ENCODE results near the gene IPO13.
A peak's percentile ranks its signal among the peaks of the same experiment; 100 is the strongest.

IPO13 gene

GRCh38 chr1:43991200-43991475 is 44.4 kb downstream of the IPO13 start:
- DNase-seq = no peak

DNA sequence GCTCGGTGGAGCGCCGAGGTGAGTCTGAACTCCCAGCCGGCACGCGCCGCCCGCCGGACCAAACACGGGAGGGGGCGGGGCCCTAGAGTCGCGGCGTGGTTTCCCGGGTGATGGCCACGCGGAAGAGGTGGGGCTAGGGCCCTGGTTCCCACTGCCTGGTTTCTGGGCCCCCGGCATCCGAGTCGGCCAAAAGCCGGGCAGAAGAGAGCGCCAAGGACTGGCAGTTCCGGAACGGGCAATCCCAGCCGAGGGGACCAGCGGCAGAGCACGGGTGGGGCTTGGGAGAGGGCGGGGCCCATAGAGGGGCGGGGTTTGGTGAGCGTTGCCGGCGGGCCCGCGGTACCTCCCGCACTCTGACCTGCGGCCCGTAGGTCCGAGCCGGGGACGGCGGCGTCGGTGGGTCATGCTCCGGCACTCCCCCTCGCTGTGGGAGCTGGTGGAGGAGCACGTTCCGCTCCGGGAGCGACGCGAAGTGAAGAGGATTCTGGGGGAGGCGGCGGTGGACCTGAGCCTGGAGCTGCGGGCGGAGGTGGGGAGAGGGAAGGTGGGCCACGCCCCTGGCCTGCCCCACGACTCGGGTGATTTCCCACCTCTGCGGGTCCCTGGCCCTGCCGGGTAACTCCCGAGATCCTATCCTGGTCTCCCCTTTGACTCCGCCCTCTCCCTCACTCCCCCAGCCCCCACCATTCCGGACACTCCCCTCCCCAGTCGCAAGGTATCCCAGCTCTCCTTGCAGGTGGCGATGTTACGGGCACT is 44.9 kb downstream of the IPO13 start, which contains the start of gene CCDC24:
CCDC24 (plus strand) TSS at position 124 of the 756 bp plus-strand sequence; CDS start at position 404, 280 bp downstream.
- peak; percentile 86 for DNase-seq

GRCh38 chr1:43992232-43992995 is 45.7 kb downstream of the IPO13 start:
- no peak for DNase-seq

DNA sequence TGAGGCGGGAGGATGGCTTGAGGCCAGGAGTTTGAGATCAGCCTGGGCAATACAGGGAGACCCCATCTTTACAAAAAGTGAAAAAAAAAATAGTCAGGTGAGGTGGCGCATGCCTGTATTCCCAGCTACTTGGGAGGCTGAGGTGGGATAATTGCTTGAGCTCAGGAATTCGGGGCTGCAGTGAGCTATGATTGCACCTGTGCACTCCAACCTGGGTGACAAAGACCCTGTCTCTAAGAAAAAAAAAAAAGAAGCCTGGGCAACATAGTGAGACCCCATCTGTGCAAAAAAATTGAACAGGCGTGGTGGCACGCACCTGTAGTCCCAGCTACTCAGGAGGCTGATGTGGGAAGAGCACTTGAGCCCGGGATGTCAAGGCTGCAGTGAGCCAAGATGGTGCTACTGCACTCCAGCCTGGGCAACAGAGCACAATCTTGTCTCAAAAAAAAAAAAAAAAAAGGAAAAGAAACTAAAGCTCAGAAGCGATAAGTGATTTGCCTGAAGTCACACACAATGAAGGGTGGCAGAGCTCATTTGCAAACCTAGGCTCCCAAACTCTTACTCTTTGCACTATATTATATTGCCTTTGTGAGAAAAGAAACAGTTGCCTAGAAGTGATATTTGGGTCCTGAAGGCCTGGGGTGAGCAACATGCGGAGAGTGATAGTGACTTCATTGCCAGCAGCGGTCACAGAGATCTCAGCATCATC is 46.6 kb downstream of the IPO13 start:
- DNase-seq = no peak

DNA sequence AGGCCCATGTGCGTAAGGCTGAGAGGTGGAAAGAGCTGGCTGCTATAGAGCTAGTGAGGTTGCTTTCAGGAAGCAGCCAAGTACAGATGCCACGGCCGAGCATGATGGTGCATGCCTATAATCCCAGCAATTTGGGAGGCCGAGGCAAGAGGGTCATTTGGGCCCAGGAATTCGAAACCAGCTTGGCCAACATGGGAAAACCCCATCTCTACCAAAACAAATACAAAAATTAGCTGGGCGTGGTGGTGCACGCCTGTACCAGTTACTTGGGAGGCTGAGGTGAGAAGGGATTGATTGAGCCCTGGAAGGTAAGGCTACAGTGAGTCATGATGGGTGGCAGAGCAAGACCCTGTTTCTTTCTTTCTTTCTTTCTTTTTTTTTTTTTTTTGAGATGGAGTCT is 47.3 kb downstream of the IPO13 start:
- no peak for DNase-seq

DNA sequence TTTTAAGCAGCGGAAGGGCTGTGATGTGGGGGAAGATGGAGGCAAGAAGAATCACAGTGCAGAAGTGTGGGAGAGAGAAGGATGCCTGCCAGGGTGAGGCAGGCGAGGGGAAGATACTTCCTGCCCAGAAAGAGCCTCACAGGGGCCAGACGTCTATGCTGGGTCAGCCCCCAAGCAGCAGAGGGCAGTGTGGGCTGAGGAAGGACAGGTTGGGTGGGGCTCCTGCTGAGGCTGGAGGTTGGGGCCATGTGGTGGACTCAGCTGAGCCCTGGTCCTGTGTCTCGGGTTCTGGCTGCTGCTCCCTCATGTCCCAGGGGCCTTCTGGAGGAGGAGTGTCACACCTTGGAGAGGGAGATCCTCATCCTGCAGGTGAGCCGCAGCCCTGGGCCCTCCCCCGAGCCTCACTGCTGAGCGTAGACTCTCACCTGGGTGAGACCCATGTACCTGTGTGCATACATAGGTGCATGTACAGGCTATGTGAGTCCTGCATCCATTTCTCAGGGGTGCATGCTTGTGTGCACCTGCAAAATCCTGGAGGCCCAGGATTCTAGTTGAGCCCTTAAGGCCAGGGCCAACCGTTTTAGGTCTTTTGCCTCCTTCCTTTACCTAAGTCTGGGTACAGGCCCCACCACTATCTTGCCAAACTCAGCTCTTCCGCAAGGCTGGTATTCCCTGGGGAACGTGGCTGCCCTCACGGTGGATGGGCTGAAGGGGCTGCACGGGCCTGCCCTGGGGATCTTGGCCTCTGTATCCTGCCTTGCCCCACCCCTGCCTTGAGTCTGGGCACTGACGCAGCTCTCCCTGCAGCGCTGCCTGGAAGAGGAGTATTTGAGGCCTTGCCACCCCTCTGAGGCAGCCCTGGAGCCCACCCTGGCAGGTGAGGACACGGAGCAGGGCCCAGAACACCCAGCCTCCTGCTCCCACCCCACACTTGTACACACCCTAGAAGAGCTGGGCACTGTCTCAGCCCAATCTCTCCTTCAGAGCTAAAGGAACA is 48.3 kb downstream of the IPO13 start:
- DNase-seq = peak; percentile 41

GRCh38 chr1:43995984-43996732 is 49.4 kb downstream of the IPO13 start:
- no peak for DNase-seq

DNA sequence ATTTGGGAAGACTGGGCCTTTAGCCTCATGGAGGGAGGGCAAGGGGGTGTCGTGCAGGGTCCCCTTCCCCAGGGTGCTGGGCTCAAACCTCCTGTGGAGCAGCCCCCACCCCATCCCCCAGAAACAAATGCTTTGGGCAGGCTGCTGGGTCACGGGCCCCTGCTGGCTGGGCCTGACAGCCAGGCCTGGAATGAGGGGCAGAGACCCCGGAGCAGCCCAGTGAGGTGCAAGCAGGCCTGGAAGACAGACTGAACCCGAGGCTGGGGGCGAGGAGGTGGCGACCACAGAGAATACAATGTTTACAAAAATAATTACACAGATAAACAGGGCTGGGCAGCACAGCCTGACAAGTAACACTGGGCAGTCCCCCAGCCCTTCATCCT is 50.0 kb downstream of the IPO13 start:
- no peak for DNase-seq

DNA sequence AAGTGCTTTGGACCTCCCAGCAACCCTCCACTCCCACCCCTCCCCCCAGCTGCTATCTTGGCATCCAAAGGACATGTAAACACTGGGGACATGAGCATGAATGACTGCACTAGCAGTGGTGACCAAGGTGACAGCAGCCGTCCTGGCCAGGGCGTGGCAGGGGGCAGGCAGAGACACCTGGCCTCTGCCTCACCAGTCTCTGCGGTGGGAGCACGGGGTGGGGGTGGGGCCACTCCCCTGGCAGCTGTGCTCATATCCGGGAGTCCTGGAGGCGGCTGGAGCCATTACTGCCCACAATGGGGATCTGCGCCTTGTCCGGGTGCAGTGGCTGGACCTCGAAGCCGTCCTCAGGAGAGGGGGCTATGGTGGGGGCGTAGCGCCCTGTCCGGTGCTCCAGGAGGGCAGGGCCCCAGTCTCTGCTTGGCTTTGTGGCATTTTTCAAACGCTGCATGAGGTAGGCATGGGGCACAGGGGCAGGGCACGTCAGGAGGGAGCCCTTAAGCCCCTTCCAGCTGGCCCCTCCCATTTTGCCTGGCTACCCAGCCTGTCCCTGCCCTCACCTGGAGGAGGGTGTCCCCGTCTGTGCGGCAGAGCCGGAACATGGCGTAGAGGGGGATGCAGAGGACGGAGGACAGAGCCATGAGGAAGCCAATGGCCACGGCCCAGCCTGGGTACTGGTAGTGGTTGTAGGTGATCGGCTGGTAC is 50.7 kb downstream of the IPO13 start:
- DNase-seq = no peak

GRCh38 chr1:43998000-43998378 is 51.2 kb downstream of the IPO13 start:
- DNase-seq = no peak

DNA sequence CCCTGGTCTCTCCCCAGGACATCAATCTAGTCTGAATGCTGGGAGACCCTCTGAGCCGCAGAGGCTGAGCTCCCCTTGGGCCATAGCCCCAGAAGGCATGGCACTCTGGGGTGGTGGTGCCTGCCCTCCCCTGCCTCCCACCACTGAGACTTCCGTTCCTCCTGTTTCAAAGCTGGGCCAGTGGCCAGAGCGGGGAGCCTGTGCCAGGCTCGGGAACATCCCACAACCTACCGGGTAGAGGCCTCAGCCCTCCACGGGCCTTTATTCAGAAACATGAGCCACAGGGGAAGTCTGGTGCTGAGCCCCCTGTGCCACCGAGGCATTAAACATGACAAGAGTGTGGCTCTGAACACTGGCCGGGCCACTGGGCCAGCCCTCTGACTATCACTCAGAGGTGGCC is 52.7 kb downstream of the IPO13 start:
- DNase-seq = no peak

DNA sequence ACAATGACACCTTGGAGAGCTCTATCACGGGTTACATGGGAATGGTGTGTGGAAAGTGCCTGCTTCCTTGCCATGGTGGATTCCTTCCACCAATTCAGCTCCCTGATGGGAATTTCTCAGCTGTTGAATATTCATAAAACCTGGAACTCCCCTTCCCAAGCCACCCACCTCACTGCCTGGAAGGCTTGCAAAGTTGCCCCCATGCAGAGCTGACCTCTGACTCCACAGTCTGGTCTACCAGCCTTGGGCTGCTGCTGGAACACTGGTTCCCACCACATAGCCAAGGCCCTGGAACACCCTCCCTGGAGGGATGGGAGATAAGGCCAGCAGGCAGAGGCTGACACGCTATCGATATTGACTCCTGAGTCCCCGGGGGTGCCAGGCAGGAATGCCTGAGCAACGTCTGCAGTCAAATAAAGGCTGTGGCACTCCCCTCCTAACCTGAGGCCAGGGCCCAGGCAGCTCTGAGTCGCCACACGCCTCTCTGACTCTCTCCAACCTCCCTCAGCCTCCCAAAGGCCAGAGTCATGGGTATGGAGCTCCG is 53.4 kb downstream of the IPO13 start:
- no peak for DNase-seq

DNA sequence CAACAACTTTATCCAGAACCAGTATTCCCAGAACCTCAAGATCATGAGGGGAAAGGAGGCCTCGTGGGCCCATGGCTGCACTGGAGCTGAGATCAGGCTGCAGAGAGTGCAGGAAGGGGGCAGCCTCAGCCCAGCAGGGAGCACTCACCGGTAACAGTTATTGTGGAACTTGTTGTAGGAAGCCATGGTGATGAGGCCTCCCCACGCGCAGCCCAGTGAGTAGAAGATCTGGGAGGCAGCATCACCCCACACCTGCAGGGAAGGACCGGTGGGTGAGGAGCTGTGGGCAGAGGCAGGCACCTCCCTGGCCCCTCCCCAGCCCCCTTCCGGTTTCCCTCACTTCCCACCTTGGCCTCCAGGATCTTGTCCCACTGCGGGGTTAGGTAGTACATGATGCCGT is 55.4 kb downstream of the IPO13 start:
- DNase-seq = no peak

GRCh38 chr1:44002606-44003157 is 55.9 kb downstream of the IPO13 start:
- no peak for DNase-seq

DNA sequence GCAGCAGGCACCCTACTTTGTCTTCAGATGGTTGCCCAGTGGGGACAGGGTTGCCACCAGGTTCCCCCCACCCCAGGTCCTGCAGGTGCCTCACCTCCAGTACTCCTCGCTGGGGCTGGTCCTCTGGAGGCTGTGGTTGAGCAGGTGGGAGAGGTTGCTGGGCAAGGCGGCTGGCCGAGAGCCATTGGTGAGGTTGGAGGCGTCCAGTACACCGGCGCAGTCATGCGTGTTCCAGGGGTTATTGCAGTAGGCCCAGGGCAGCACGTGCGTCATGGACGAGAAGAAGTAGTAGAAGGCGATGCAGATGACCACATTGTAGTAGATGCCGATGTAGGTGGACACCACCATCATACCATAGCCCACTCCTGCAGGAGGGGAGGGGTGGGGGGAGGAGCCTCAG is 61.5 kb downstream of the IPO13 start:
- DNase-seq = no peak

- no peak for DNase-seq
Measured at GRCh38 chr1:44010935-44011471, 64.3 kb downstream of the IPO13 start.

DNA sequence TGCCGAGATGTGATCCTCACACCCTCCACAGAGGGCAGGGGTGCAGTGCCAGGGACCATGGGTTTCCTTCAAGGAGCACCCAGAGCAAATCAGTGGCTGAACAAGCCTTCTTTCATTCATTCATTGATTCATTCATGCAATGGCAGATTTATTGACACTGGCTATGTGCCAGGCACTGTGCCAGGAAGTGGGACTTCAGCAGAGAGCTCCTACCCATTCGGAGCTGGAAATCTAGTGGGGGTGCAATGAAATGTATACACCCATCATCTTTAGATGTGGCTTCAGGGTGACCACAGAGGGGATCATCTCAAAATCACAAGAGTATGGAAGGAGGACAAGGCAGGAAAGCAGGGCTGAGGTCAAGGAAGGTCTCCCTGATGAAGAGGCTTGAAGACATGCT is 65.7 kb downstream of the IPO13 start:
- DNase-seq = no peak

DNA sequence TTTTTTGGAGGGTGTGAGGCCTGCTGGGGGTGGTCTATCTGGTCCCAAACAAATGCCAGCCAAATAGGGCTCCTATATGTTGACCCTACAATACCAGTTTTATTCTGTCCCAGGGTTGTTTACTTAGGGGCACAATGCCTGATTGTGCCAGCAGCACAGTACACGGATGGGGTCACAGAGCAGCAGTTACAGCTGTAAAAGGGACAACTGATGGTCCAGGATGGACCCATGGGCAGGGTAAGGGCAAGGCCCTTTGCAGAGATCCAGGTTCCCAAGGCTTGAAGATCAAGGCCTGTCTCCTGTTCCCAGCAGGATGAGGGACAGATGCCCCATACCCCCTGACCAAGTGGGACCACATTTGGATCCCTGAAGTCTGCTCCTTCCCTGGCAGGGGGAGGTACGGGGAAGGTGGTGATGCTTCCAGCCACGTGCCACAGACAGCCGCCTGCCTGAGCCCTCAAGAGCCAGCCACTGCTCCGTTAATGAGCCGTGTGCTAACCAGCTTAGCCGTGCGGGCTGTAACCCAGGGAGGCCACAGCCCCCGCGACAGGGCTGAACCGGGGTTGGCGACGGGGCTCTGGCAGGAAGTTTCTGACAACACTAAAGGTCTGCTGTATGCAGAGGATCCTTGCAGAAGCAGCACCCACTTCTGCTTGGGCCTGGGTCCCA is 66.3 kb downstream of the IPO13 start:
- no peak for DNase-seq

- no peak for DNase-seq
Measured at GRCh38 chr1:44013949-44014348, 67.2 kb downstream of the IPO13 start.

Data from fibroblast of skin of back (primary cell).